ENCODE measurements around the gene SLC30A3. TPM values are rescaled to one million over a fixed set of nuclear protein-coding genes. Genes with fewer than 3 reads are reported as not detected.
A peak's percentile ranks its signal among the peaks of the same experiment; 100 is the strongest.

Gene SLC30A3
- total and polyA plus RNA-seq, 2 of the 13 experiments (the other 11 are each of a cell fraction or from before 2014, with no cell fraction given): 0.38 to 0.79 TPM

DNA sequence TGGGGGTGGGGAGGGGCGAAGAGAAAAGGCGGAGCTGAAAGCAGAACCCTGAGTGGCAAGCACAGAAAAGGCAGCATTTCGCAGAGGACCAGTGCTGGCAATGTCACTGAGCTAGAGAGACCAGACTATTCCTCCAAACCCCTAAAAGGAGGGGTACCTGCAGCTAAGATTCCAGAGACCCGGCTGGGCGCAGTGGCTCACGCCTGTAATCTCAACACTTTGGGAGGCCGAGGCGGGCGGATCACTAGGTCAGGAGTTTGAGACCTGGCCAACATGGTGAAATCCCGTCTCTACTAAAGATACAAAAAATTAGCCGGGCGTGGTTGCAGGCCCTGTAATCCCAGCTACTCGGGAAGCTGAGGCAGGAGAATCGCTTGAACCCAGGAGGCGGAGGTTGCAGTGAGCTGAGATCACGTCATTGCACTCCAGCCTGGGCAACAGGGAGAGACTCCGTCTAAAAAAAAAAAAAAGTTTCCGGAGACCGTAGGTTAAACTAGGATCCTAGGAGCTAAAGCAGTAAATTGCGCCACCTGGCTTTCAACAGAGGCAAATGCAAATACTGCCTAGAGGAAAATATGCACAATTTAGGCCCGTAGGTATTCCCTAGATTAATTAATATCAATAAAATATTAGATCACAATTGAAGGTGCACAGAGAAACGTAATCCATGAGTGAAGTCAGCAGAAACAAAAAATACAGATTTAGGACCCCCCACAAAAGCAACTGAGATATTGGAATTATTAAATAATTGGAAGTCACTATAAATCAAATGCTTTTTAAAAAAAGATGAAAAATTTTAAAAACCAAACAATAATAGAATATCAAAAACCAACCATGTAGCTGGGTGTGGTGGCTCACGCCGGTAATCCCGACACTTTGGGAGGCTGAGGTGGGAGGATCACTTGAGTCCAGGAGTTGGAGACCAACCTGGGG is 40.5 kb upstream of the SLC30A3 start (continued):
- TF ChIP-seq, protein P1, sequence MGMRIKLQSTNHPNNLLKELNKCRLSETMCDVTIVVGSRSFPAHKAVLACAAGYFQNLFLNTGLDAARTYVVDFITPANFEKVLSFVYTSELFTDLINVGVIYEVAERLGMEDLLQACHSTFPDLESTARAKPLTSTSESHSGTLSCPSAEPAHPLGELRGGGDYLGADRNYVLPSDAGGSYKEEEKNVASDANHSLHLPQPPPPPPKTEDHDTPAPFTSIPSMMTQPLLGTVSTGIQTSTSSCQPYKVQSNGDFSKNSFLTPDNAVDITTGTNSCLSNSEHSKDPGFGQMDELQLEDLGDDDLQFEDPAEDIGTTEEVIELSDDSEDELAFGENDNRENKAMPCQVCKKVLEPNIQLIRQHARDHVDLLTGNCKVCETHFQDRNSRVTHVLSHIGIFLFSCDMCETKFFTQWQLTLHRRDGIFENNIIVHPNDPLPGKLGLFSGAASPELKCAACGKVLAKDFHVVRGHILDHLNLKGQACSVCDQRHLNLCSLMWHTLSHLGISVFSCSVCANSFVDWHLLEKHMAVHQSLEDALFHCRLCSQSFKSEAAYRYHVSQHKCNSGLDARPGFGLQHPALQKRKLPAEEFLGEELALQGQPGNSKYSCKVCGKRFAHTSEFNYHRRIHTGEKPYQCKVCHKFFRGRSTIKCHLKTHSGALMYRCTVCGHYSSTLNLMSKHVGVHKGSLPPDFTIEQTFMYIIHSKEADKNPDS (CRISPR knock-in tag; IDR thresholded peaks at IDR 0.05): no peak
- TF ChIP-seq, protein P2, sequence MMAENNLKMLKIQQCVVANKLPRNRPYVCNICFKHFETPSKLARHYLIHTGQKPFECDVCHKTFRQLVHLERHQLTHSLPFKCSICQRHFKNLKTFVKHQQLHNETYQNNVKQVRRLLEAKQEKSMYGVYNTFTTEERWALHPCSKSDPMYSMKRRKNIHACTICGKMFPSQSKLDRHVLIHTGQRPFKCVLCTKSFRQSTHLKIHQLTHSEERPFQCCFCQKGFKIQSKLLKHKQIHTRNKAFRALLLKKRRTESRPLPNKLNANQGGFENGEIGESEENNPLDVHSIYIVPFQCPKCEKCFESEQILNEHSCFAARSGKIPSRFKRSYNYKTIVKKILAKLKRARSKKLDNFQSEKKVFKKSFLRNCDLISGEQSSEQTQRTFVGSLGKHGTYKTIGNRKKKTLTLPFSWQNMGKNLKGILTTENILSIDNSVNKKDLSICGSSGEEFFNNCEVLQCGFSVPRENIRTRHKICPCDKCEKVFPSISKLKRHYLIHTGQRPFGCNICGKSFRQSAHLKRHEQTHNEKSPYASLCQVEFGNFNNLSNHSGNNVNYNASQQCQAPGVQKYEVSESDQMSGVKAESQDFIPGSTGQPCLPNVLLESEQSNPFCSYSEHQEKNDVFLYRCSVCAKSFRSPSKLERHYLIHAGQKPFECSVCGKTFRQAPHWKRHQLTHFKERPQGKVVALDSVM (CRISPR knock-in tag; IDR thresholded peaks at IDR 0.05): no peak
- TF ChIP-seq POLR2AphosphoS5 (IDR thresholded peaks at IDR 0.05; ENCODE audit: low read depth, low read length): no peak
- no peak for TF ChIP-seq TAF15 (IDR thresholded peaks at IDR 0.05; ENCODE audit: low read depth, low read length, poor library complexity, severe bottlenecking)
- TF ChIP-seq EZH2 (conservative IDR thresholded peaks at IDR 0.05; ENCODE audit: low read depth, low read length): no peak
- no peak for TF ChIP-seq ZNF235 (CRISPR knock-in tag; IDR thresholded peaks at IDR 0.05; ENCODE audit: borderline replicate concordance)
- no peak for TF ChIP-seq XRCC5 (optimal IDR thresholded peaks at IDR 0.05; ENCODE audit: low read length)
- TF ChIP-seq KDM5B (CRISPR knock-in tag; IDR thresholded peaks at IDR 0.05; ENCODE audit: borderline replicate concordance): peak; percentile 49; the same call in 1 of the 2 replicates
- TF ChIP-seq, protein P3, sequence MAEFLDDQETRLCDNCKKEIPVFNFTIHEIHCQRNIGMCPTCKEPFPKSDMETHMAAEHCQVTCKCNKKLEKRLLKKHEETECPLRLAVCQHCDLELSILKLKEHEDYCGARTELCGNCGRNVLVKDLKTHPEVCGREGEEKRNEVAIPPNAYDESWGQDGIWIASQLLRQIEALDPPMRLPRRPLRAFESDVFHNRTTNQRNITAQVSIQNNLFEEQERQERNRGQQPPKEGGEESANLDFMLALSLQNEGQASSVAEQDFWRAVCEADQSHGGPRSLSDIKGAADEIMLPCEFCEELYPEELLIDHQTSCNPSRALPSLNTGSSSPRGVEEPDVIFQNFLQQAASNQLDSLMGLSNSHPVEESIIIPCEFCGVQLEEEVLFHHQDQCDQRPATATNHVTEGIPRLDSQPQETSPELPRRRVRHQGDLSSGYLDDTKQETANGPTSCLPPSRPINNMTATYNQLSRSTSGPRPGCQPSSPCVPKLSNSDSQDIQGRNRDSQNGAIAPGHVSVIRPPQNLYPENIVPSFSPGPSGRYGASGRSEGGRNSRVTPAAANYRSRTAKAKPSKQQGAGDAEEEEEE (CRISPR knock-in tag; IDR thresholded peaks at IDR 0.05; ENCODE audit: borderline replicate concordance): 0 out of 2 replicates have a peak, but pooled peaks have one; percentile 25
- no peak for TF ChIP-seq BORCS8-MEF2B (CRISPR knock-in tag; IDR thresholded peaks at IDR 0.05)
- TF ChIP-seq ARHGAP35 (CRISPR knock-in tag; IDR thresholded peaks at IDR 0.05; ENCODE audit: borderline replicate concordance): 0 out of 2 replicates have a peak, but pooled peaks have one; percentile 13
- peak; percentile 49; the same call in 1 of the 2 replicates for TF ChIP-seq HDAC2 (CRISPR knock-in tag; IDR thresholded peaks at IDR 0.05)
- TF ChIP-seq, protein P4, sequence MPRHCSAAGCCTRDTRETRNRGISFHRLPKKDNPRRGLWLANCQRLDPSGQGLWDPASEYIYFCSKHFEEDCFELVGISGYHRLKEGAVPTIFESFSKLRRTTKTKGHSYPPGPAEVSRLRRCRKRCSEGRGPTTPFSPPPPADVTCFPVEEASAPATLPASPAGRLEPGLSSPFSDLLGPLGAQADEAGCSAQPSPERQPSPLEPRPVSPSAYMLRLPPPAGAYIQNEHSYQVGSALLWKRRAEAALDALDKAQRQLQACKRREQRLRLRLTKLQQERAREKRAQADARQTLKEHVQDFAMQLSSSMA (CRISPR knock-in tag; IDR thresholded peaks at IDR 0.05): 0 out of 2 replicates have a peak, but pooled peaks have one; percentile 19
- TF ChIP-seq PHF5A (CRISPR knock-in tag; IDR thresholded peaks at IDR 0.05; ENCODE audit: low read depth, unreplicated experiment): no peak
- TF ChIP-seq, protein P5, sequence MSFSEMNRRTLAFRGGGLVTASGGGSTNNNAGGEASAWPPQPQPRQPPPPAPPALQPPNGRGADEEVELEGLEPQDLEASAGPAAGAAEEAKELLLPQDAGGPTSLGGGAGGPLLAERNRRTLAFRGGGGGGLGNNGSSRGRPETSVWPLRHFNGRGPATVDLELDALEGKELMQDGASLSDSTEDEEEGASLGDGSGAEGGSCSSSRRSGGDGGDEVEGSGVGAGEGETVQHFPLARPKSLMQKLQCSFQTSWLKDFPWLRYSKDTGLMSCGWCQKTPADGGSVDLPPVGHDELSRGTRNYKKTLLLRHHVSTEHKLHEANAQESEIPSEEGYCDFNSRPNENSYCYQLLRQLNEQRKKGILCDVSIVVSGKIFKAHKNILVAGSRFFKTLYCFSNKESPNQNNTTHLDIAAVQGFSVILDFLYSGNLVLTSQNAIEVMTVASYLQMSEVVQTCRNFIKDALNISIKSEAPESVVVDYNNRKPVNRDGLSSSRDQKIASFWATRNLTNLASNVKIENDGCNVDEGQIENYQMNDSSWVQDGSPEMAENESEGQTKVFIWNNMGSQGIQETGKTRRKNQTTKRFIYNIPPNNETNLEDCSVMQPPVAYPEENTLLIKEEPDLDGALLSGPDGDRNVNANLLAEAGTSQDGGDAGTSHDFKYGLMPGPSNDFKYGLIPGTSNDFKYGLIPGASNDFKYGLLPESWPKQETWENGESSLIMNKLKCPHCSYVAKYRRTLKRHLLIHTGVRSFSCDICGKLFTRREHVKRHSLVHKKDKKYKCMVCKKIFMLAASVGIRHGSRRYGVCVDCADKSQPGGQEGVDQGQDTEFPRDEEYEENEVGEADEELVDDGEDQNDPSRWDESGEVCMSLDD (CRISPR knock-in tag; IDR thresholded peaks at IDR 0.05; ENCODE audit: borderline replicate concordance): no peak
- TF ChIP-seq ZSCAN25 (CRISPR knock-in tag; IDR thresholded peaks at IDR 0.05): peak; percentile 14; the same call in 1 of the 2 replicates
- no peak for TF ChIP-seq RBM39 (IDR thresholded peaks at IDR 0.05; ENCODE audit: low read depth, low read length, poor library complexity, severe bottlenecking)
